ENCODE results near the gene KIRREL3. TPM values are rescaled to one million over a fixed set of nuclear protein-coding genes. Genes with fewer than 3 reads are reported as not detected.

The KIRREL3 gene
- total and polyA plus RNA-seq, 8 donors = 0.06 to 1.1 (median 0.26) TPM; not detected in 2

DNA sequence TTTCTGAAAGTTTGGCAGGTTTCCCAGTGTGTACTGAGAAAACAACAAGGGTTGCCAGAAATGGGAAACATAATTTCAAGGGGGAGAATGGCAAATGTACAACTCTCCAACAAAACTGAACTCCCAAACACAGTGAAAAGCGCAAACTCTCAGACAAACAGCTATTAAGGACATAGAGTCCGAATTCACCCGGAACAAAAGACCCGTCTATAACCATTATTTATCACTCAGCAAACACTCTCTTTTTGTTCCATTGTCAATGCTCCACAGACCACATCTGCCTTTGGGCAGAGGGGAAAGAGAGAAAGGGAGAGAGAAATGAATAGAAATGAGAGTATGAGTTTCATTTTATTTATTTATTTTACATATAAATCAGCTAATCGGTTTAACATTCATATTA lies 21.7 kb downstream of the KIRREL3 start:
- 27 to 40% methylated on average over 5 of the region's 5 CpGs for WGBS, 2 donors
- no peak for ATAC-seq
- no peaks in the 10 kb centered on the region for H3K36me3 ChIP-seq

DNA sequence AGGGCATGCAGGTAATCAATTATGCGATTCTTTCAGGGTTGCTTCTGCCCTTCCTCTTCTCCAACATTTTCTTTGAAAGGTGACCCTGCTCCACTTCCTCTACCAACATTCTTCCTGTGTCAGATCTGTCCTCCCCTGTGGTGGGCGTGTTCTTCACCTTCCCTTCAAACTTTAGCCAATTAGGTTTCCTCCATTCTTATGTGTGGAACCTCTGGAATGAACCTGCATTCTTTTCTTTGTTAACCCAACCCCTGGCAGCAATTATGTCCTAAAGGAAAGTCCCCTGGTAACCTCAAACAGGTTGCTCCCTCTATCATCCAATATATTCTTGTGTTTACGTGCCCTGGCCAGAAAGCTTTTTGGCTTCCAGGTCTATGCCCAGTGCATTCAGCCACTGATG lies 22.4 kb downstream of the KIRREL3 start:
- Histone ChIP-seq H3K4me3 (no peak overlapping the region), H3K27me3 (peaks cover 0 to 5% (median 0%) of the 10 kb centered on the region in 4 donors), H3K27ac (no peak overlapping the region), H3K4me1 (no peaks in the 10 kb centered on the region), H3K9me3 (no peaks in the 10 kb centered on the region), H3K36me3 (no peaks in the 10 kb centered on the region)
- WGBS, 2 donors = 42 to 58% methylated on average over 3 of the region's 3 CpGs
- DNase-seq = no peak
- TF ChIP-seq, protein P1, sequence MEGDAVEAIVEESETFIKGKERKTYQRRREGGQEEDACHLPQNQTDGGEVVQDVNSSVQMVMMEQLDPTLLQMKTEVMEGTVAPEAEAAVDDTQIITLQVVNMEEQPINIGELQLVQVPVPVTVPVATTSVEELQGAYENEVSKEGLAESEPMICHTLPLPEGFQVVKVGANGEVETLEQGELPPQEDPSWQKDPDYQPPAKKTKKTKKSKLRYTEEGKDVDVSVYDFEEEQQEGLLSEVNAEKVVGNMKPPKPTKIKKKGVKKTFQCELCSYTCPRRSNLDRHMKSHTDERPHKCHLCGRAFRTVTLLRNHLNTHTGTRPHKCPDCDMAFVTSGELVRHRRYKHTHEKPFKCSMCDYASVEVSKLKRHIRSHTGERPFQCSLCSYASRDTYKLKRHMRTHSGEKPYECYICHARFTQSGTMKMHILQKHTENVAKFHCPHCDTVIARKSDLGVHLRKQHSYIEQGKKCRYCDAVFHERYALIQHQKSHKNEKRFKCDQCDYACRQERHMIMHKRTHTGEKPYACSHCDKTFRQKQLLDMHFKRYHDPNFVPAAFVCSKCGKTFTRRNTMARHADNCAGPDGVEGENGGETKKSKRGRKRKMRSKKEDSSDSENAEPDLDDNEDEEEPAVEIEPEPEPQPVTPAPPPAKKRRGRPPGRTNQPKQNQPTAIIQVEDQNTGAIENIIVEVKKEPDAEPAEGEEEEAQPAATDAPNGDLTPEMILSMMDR (IDR thresholded peaks at IDR 0.05) = no peak
- no peak for ATAC-seq
- intact Hi-C loops (cut with DNase I) = no loop called here
- FAIRE-seq = no peak

More for the DNA sequence above, 21.7 kb downstream of the KIRREL3 start:
- Histone ChIP-seq H3K27ac (no peak overlapping the region), H3K9me3 (no peaks in the 10 kb centered on the region), H3K4me3 (no peak overlapping the region), H3K27me3 (peaks cover 0 to 5% (median 0%) of the 10 kb centered on the region in 4 donors), H3K4me1 (no peaks in the 10 kb centered on the region)
- DNase-seq = no peak
- FAIRE-seq = no peak
- TF ChIP-seq, protein P1 (IDR thresholded peaks at IDR 0.05) = no peak
- intact Hi-C loops (cut with DNase I) = no loop called here

DNA sequence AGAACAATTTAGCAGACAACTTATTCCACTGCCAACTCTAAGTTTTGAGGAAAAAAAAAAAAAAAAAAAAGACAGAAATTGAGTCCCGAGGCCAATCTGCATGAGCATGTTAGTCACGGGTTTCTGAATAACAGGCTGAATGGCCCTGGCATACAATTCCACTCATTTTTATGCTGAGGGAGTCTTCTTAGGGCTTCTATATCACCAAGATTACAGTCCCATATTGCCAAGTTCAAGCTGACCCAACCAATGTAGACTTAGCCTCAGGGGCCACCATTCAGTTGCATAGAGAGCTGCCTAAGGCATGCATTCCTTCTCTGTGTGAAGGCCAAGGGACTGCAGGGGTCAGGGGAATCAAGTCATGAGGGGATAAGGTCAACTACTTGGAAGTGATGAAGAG lies 27.5 kb downstream of the KIRREL3 start:
- Histone ChIP-seq H3K27ac (no peak overlapping the region), H3K9me3 (no peaks in the 10 kb centered on the region), H3K27me3 (no peaks in the 10 kb centered on the region), H3K36me3 (no peaks in the 10 kb centered on the region), H3K4me3 (no peak overlapping the region), H3K4me1 (no peaks in the 10 kb centered on the region)
- intact Hi-C loops (cut with DNase I) = no loop called here
- ATAC-seq (no peak), FAIRE-seq (no peak), DNase-seq (no peak)
- 70 to 90% methylated on average over 2 of the region's 2 CpGs for WGBS, 2 donors
- TF ChIP-seq, protein P1 (IDR thresholded peaks at IDR 0.05) = no peak

DNA sequence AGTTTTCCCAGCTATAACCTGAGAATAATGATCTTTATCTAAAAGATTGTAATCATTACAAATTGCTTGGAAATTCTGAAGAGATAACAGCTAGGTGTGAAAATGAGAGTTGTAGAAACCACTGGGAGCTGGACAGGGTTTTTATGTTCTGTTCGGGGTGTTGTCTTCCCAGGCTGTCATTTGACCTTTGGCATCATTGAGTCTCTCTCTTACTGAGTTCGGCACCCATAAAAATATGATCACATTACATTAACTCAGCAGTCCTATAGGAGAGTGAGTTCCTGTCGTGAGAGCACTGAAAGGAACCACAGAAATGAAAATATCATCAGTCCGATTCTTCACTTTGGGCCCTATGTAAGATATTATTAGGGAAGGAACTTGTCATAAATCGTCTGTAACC lies 29.3 kb downstream of the KIRREL3 start:
- H3K27me3 ChIP-seq = no peaks in the 10 kb centered on the region
- no peak overlapping the region for H3K27ac ChIP-seq
- intact Hi-C loops (cut with DNase I) = no loop called here
- TF ChIP-seq, protein P1 (IDR thresholded peaks at IDR 0.05) = no peak
- H3K4me3 ChIP-seq = no peak overlapping the region
- DNase-seq (no peak), FAIRE-seq (no peak), ATAC-seq (no peak)
- H3K9me3 ChIP-seq = no peaks in the 10 kb centered on the region
- no peaks in the 10 kb centered on the region for H3K36me3 ChIP-seq
- WGBS, 2 donors = 55 to 64% methylated on average over 5 of the region's 5 CpGs
- no peaks in the 10 kb centered on the region for H3K4me1 ChIP-seq

DNA sequence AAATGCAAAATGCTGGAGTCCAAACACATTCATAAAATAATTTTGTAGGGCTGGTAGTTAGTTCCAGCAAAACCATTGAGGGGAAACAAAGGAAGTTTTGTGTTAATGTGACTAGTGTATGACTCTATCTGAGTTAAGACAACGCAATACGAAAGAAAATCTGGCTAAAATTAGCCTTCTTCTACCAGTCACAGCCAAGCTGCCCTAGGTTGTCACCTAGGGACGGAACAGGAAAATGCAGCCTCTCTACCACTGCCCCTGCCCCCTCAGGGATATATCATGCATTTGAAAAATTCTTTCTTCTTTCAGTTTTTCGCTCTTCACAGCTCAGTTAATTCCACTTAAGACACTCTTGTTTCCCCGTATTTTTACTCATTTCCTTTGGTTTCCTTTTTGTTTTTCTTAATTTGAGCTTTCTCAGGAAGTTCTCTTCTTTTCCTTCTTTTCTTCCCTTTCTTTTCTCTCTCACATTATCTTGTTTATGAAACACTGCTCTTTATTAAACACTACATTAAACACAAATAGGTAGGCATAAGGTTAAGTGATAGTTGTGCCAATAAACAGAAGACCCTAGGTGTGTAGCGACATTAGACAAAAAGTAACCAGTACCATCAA lies 30.6 kb downstream of the KIRREL3 start:
- Histone ChIP-seq H3K4me3 (no peak overlapping the region), H3K27ac (no peak overlapping the region), H3K4me1 (no peaks in the 10 kb centered on the region), H3K36me3 (no peaks in the 10 kb centered on the region), H3K27me3 (no peaks in the 10 kb centered on the region), H3K9me3 (no peaks in the 10 kb centered on the region)
- DNase-seq (no peak), FAIRE-seq (no peak), ATAC-seq (peak in 3 of 4 donors; percentile 61 to 79 (median 78))
- intact Hi-C loops (cut with DNase I) = no loop called here
- 24 to 40% methylated on average over 6 of the region's 6 CpGs for WGBS, 2 donors
- TF ChIP-seq, protein P1 (IDR thresholded peaks at IDR 0.05) = peak; percentile 9 to 35 (median 24)

Measured in pancreas (tissue), 10 donors.